ENCODE measurements around the gene ALG12.

ALG12 gene

DNA sequence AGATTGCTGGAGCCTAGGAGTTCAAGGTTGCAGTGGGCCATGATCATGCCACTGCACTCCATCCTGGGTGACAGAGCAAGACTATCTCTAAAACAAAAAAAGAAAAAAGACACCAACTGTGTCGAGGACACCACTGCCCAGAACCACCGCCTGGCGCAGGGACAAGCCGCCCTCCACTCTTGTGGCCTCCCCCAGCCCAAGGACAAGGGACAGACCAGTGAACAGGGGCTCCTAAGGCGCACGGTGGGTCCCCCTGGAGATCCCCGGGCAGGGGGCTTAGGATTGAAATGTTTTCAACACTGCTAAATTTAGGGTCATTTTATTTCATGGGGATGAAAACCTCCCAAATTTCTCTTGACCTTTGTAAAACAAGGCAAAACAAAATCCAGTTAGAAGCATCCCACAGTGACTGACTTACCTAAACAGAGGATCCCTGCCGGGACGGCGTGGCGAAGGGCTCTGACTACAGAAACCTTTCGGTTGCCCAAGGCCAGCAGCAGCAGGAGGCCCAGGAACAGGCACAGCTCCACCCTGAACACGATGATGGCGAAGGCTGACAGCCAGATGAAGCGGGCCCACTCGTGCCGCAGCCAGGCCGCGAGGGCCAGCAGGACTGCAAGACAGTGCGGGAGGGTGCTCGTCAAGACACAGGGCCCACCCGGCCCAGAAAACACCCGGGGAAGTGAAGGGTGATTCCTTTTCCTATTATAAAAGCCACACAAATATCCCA lies 8.6 kb downstream of the ALG12 start:
- Histone ChIP-seq H3K4me1 (ENCODE audit: low read length) (no peaks in the 10 kb centered on the region), H3K4me3 (ENCODE audit: low read length) (no peak overlapping the region), H3K27me3 (ENCODE audit: low read depth, low read length) (no peaks in the 10 kb centered on the region), H3K9ac (ENCODE audit: low read length) (no peak overlapping the region), H4K20me1 (ENCODE audit: insufficient read depth, low read length) (no peaks in the 10 kb centered on the region), H2AFZ (ENCODE audit: low read depth, low read length) (no peak overlapping the region), H3K27ac (ENCODE audit: low read length) (no peak overlapping the region), H3K79me2 (ENCODE audit: low read length) (no peaks in the 10 kb centered on the region), H3K4me2 (ENCODE audit: low read length) (no peak overlapping the region), H3K36me3 (replicated peaks; ENCODE audit: low read depth, low read length) (no peaks in the 10 kb centered on the region), H3K9me3 (ENCODE audit: insufficient read depth, low read length) (no peaks in the 10 kb centered on the region)
- TF ChIP-seq CTCF (IDR thresholded peaks at IDR 0.05; ENCODE audit: low read depth, low read length) (no peak), EZH2phosphoT487 (IDR thresholded peaks at IDR 0.05; ENCODE audit: low read depth) (no peak)

DNA sequence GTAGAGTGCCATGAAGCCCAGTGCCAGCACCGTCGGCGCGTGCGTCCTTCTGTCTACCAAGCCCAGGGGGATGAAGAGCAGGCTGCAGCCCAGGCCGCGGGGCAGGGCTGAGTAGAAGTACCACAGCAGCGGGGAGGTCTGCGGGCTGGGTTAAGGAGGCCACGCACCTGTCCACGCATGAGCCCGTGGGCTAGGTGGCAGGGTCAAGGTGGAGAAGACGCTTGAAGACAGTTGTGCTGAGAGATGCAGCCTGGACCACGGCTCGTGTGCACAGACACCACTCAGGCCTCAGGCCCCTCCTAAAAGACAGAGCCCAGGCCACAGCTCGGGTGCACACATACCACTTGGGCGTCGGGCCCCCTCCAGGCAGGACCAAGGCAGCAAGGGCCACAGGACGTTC lies 10.4 kb downstream of the ALG12 start:
- H3K27me3 ChIP-seq (ENCODE audit: low read depth, low read length), result no peaks in the 10 kb centered on the region
- no peaks in the 10 kb centered on the region for H3K79me2 ChIP-seq (ENCODE audit: low read length)
- H3K9me3 ChIP-seq (ENCODE audit: insufficient read depth, low read length), result no peaks in the 10 kb centered on the region
- no peak overlapping the region for H2AFZ ChIP-seq (ENCODE audit: low read depth, low read length)
- no peaks in the 10 kb centered on the region for H4K20me1 ChIP-seq (ENCODE audit: insufficient read depth, low read length)
- H3K4me2 ChIP-seq (ENCODE audit: low read length), result no peak overlapping the region
- no peak overlapping the region for H3K9ac ChIP-seq (ENCODE audit: low read length)
- H3K27ac ChIP-seq (ENCODE audit: low read length), result no peak overlapping the region
- peaks cover 5% of the 10 kb centered on the region for H3K36me3 ChIP-seq (replicated peaks; ENCODE audit: low read depth, low read length)
- TF ChIP-seq CTCF (IDR thresholded peaks at IDR 0.05; ENCODE audit: low read depth, low read length) (no peak), EZH2phosphoT487 (IDR thresholded peaks at IDR 0.05; ENCODE audit: low read depth) (no peak)
- H3K4me1 ChIP-seq (ENCODE audit: low read length), result no peaks in the 10 kb centered on the region
- no peak overlapping the region for H3K4me3 ChIP-seq (ENCODE audit: low read length)

DNA sequence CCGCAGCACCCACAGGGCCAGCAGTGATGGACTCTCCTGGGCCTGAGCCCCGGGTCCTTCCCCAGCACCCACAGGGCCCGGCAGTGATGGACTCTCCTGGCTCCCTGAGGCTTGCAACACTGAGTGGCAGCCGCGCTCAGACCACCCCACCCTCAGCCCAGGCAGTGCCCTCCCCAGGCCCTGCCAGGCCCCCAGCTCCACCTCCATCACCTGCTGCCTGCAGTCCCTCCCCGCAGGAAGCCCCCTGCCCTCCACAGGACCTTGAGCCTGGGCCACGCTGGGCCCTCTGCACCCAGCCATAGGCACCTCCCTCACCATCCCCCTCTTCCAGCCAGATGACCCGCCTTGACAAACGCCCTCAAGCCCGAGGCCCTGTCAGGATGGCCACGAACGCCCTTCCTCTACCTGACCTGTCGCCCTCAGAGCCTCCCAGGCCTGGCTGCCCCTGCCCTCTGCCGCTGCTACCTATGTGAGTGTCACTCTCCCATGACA lies 11.4 kb downstream of the ALG12 start:
- H3K36me3 ChIP-seq (replicated peaks; ENCODE audit: low read depth, low read length), result peaks cover 6% of the 10 kb centered on the region
- H3K79me2 ChIP-seq (ENCODE audit: low read length), result no peaks in the 10 kb centered on the region
- no peaks in the 10 kb centered on the region for H3K27me3 ChIP-seq (ENCODE audit: low read depth, low read length)
- H3K9ac ChIP-seq (ENCODE audit: low read length), result no peak overlapping the region
- no peak overlapping the region for H2AFZ ChIP-seq (ENCODE audit: low read depth, low read length)
- no peak overlapping the region for H3K27ac ChIP-seq (ENCODE audit: low read length)
- no peak overlapping the region for H3K4me2 ChIP-seq (ENCODE audit: low read length)
- no peak overlapping the region for H3K4me3 ChIP-seq (ENCODE audit: low read length)
- TF ChIP-seq EZH2phosphoT487 (IDR thresholded peaks at IDR 0.05; ENCODE audit: low read depth) (no peak), CTCF (IDR thresholded peaks at IDR 0.05; ENCODE audit: low read depth, low read length) (no peak)
- H3K4me1 ChIP-seq (ENCODE audit: low read length), result no peaks in the 10 kb centered on the region
- no peaks in the 10 kb centered on the region for H3K9me3 ChIP-seq (ENCODE audit: insufficient read depth, low read length)
- no peaks in the 10 kb centered on the region for H4K20me1 ChIP-seq (ENCODE audit: insufficient read depth, low read length)

- Histone ChIP-seq H3K27ac (ENCODE audit: low read length) (no peak overlapping the region), H3K4me2 (ENCODE audit: low read length) (no peak overlapping the region), H2AFZ (ENCODE audit: low read depth, low read length) (no peak overlapping the region), H3K4me1 (ENCODE audit: low read length) (no peaks in the 10 kb centered on the region), H4K20me1 (ENCODE audit: insufficient read depth, low read length) (no peaks in the 10 kb centered on the region), H3K79me2 (ENCODE audit: low read length) (no peaks in the 10 kb centered on the region), H3K27me3 (ENCODE audit: low read depth, low read length) (no peaks in the 10 kb centered on the region), H3K4me3 (ENCODE audit: low read length) (no peak overlapping the region), H3K9ac (ENCODE audit: low read length) (no peak overlapping the region), H3K9me3 (ENCODE audit: insufficient read depth, low read length) (no peaks in the 10 kb centered on the region), H3K36me3 (replicated peaks; ENCODE audit: low read depth, low read length) (peaks cover 9% of the 10 kb centered on the region)
- no peak for TF ChIP-seq CTCF (IDR thresholded peaks at IDR 0.05; ENCODE audit: low read depth, low read length)
- no peak for TF ChIP-seq EZH2phosphoT487 (IDR thresholded peaks at IDR 0.05; ENCODE audit: low read depth)
Measured at GRCh38 chr22:49906071-49906798, 12.0 kb downstream of the ALG12 start.
